Breast epithelium (tissue), 4 donors: ENCODE measurements around the gene ELMO1. TPM values are rescaled to one million over a fixed set of nuclear protein-coding genes. Genes with fewer than 3 reads are reported as not detected.

Experiments used
- DNase-seq, 2 donors: peaks; one replicate each; pipeline ENCODE4 v3.0.0-alpha.2; 2019; ENCODE audit warnings: low spot score in 2 of 2
- H3K27ac ChIP-seq, 2 donors: fragments of 200-600 bp; sonication (generic) in 1 of 2; one replicate each; pipeline ENCODE4 v1.5.1; 2016 to 2019; ENCODE audit warnings: mild to moderate bottlenecking in 1 of 2
- H3K27me3 ChIP-seq, 2 donors: fragments of 200-600 bp; sonication (generic) in 1 of 2; one replicate each; pipeline versions ENCODE4 v1.5.1 to v1.6.0; 2017 to 2019; ENCODE audit warnings: control low read depth in 1 of 2, mild to moderate bottlenecking in 1 of 2
- H3K36me3 ChIP-seq: fragments of 200-600 bp; one replicate; pipeline ENCODE4 v1.5.1; 2019
- H3K4me1 ChIP-seq, 2 donors: fragments of 200-600 bp; sonication (generic); one replicate each; pipeline ENCODE4 v1.5.1; 2016 to 2019; ENCODE audit warnings: control low read depth in 1 of 2
- H3K4me3 ChIP-seq, 3 donors: fragments of 200-600 bp; sonication (generic); 1 replicate in 2 of 3; 2 replicates in 1 of 3; pipeline ENCODE4 v1.5.1; 2016 to 2019; ENCODE audit warnings: mild to moderate bottlenecking in 3 of 3, moderate library complexity in 2 of 3
- H3K9me3 ChIP-seq, 2 donors: fragments of 200-600 bp; sonication (generic) in 1 of 2; one replicate each; pipeline ENCODE4 v1.5.1; 2016 to 2019; ENCODE audit warnings: control low read depth in 1 of 2
- CTCF ChIP-seq, 3 donors: fragments of 450-650 bp; IDR thresholded peaks; one replicate each; pipeline ENCODE4 v1.5.1; 2016 to 2017; ENCODE audit warnings: antibody characterized with exemption in 3 of 3, mild to moderate bottlenecking in 3 of 3, moderate library complexity in 3 of 3
- POLR2A ChIP-seq: fragments of 450-650 bp; IDR thresholded peaks from one replicate; pipeline ENCODE4 v1.6.1; 2016; ENCODE audit warnings: antibody characterized with exemption, mild to moderate bottlenecking, moderate library complexity
- POLR2AphosphoS5 ChIP-seq, 3 donors: sonication (generic); formaldehyde crosslinking; IDR thresholded peaks; one replicate each; pipeline ENCODE4 v1.6.1; 2017; ENCODE audit warnings: antibody characterized with exemption in 3 of 3
- intact Hi-C: fragments of 100-400 bp; cut with DNase I; formaldehyde crosslinking; loops from one replicate; pipeline ENCODE4 v1.15.1; 2023; ENCODE audit warnings: low total_unique reads
- total RNA-seq, 3 donors: library from RNA; depleted of rRNA; stranded (reverse); fragments of >200 nt; gene quantifications; one replicate each; pipeline ENCODE4 v1.1.0, GENCODE V29; 2016

Gene ELMO1
- total RNA-seq, 3 donors from 2014 or later = 49.5 to 110 (median 66.9) TPM

- intact Hi-C loops = no loop called here
- Histone ChIP-seq H3K9me3 (no peaks in the 10 kb centered on the region), H3K4me1 (no peaks in the 10 kb centered on the region), H3K27me3 (no peaks in the 10 kb centered on the region), H3K4me3 (no peak overlapping the region), H3K36me3 (no peaks in the 10 kb centered on the region), H3K27ac (no peak overlapping the region)
- TF ChIP-seq CTCF (IDR thresholded peaks at IDR 0.05) = no peak
- no peak for TF ChIP-seq POLR2A
- no peak for TF ChIP-seq POLR2AphosphoS5 (IDR thresholded peaks at IDR 0.05)
- no peak for DNase-seq
Observed at GRCh38 chr7:37399876-37400421, 48.7 kb downstream of the ELMO1 start.

GRCh38 chr7:37398403-37398802 is 50.3 kb downstream of the ELMO1 start:
- DNase-seq = no peak
- intact Hi-C loops = no loop called here
- TF ChIP-seq CTCF (IDR thresholded peaks at IDR 0.05) (no peak), POLR2A (no peak), POLR2AphosphoS5 (IDR thresholded peaks at IDR 0.05) (no peak)
- no peaks in the 10 kb centered on the region for H3K27me3 ChIP-seq
- H3K27ac ChIP-seq = no peak overlapping the region
- H3K4me1 ChIP-seq = no peaks in the 10 kb centered on the region
- H3K9me3 ChIP-seq = no peaks in the 10 kb centered on the region
- no peaks in the 10 kb centered on the region for H3K36me3 ChIP-seq
- no peak overlapping the region for H3K4me3 ChIP-seq

GRCh38 chr7:37395618-37396259 is 52.9 kb downstream of the ELMO1 start:
- H3K4me3 ChIP-seq = no peak overlapping the region
- DNase-seq = no peak
- H3K27me3 ChIP-seq = no peaks in the 10 kb centered on the region
- TF ChIP-seq POLR2AphosphoS5 (IDR thresholded peaks at IDR 0.05) (no peak), POLR2A (no peak), CTCF (IDR thresholded peaks at IDR 0.05) (no peak)
- H3K36me3 ChIP-seq = no peaks in the 10 kb centered on the region
- intact Hi-C loops = no loop called here
- H3K4me1 ChIP-seq = no peaks in the 10 kb centered on the region
- H3K9me3 ChIP-seq = no peaks in the 10 kb centered on the region
- H3K27ac ChIP-seq = no peak overlapping the region

GRCh38 chr7:37394158-37394557 is 54.5 kb downstream of the ELMO1 start:
- H3K27me3 ChIP-seq = no peaks in the 10 kb centered on the region
- H3K4me1 ChIP-seq = no peaks in the 10 kb centered on the region
- H3K27ac ChIP-seq = no peak overlapping the region
- TF ChIP-seq POLR2AphosphoS5 (IDR thresholded peaks at IDR 0.05) = no peak
- TF ChIP-seq CTCF (IDR thresholded peaks at IDR 0.05) = no peak
- TF ChIP-seq POLR2A = no peak
- H3K4me3 ChIP-seq = no peak overlapping the region
- DNase-seq = no peak
- no peaks in the 10 kb centered on the region for H3K9me3 ChIP-seq
- intact Hi-C loops = no loop called here
- no peaks in the 10 kb centered on the region for H3K36me3 ChIP-seq

- H3K4me3 ChIP-seq = no peak overlapping the region
- no peaks in the 10 kb centered on the region for H3K36me3 ChIP-seq
- intact Hi-C loops = no loop called here
- TF ChIP-seq CTCF (IDR thresholded peaks at IDR 0.05) (no peak), POLR2A (no peak), POLR2AphosphoS5 (IDR thresholded peaks at IDR 0.05) (no peak)
- H3K9me3 ChIP-seq = no peaks in the 10 kb centered on the region
- H3K27ac ChIP-seq = no peak overlapping the region
- no peaks in the 10 kb centered on the region for H3K27me3 ChIP-seq
- H3K4me1 ChIP-seq = no peaks in the 10 kb centered on the region
- DNase-seq = no peak
Observed at GRCh38 chr7:37393476-37393875, 55.2 kb downstream of the ELMO1 start.
